GM18858 (cell line): ENCODE results near the gene KCNK2.

Experiments
- ATAC-seq: cut with Tn5 transposase; IDR thresholded peaks from one replicate; pipeline ENCODE4 v1.9.1; 2021; ENCODE audit not compliant: unreplicated experiment

KCNK2 gene

DNA sequence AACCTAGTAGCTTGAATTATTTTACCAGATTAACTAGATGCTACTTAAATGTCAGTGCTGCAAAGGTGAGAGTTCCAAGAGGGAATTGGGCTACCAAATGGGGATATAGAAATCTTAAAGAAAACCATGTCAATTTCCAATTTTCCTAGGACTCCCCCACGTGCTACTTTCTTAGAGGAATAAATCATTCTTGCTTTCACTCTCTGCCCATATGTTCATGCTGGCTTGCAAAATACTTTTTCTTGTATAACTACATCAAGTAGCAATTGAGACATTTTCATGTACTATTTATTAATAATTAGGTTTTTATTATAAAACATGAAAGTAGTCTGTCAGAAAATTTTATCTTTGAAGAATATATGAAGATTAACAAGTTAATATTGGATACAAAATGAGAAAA, 11.8 kb downstream of the KCNK2 start:
- no peak for ATAC-seq

DNA sequence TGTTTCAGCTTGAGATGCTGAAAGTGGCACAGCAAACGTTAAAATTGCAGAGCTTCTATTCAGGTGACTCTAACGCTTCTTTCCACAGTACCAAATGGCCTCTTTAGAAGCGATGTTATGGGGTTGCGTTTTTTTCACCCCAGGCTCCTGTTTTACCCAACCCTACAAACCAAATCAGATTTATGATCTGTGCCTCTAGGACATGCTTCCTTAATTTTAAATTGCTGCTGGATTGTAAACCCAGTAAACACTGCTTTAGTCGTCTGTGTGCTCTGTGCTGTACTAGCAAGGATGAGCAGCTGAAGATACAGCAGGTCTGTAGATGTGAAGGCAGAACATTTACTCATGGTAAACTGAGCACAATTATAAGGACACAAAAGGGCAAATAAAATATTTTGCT, 13.0 kb downstream of the KCNK2 start:
- ATAC-seq: no peak

DNA sequence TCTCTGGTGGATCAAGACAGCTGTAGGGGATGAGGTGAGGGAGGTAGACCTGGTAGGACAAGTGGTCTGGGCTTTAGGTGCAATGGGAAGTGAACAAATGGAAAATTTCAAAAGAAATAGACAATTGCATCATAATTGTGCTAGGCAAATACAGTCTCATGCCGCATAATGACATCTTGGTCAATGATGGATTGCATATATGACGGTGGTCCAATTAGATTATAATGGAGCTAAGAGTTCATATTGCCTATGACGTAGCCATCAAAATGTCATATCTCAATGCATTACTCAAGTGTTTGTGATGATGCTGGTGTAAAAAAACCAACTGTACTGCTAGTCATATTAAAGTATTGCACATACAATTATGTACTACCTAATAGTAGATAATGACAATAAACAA, 19.0 kb downstream of the KCNK2 start:
- ATAC-seq: no peak

DNA sequence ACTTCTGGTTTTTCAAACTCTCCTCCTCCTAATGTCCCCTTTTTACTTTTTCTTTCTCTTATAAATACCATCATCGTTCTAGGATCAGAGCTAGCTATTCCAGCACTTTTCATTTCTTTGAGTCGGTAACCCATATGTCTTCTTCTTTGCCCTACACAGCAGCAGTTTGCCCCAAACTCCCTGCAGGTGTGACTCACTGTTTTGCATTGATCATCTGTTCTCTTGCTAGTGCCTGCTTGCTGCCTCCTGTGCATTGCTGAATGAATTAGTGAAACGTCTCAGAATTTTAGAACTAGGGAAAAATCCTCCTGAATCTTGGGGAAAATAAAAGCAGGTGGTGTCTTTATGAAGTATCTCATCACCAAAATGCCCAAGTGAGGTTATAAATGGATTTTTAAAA, 21.7 kb downstream of the KCNK2 start:
- ATAC-seq: no peak

DNA sequence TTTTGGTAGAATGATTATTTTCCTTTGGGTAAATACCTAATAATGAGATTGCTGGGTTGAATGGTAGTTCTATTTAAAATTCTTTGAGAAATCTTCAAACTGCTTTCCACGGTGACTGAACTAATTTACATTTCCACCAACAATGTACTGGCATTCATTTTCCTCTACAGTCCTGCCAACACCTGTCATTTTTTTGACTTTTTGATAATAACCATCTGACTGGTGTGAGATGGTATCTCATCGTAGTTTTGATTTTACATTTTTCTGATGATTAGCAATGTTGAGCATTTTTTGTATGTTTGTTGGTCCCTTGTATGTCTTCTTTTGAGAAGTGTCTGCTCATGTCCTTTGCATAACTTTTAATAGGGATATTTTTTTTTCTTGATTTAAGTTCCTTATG, 23.5 kb downstream of the KCNK2 start:
- no peak for ATAC-seq

DNA sequence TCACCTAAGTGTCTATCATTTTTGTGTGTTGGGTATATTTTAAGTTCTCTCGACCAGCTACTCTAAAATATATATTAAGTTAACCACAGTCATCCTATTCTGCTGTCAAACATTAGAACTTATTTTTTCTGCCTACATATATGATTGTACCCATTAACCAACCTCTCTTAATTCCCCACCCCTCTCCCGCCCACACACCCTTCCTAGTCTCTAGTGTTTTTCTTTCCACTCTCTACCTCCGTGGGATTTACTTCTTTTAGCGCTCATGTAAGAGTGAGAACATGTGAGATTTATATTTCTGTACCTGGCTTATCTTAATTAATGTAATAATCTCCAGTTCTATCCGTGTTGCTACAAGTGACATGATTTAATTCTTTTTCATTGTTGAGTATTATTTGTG, 26.6 kb downstream of the KCNK2 start:
- ATAC-seq: no peak

DNA sequence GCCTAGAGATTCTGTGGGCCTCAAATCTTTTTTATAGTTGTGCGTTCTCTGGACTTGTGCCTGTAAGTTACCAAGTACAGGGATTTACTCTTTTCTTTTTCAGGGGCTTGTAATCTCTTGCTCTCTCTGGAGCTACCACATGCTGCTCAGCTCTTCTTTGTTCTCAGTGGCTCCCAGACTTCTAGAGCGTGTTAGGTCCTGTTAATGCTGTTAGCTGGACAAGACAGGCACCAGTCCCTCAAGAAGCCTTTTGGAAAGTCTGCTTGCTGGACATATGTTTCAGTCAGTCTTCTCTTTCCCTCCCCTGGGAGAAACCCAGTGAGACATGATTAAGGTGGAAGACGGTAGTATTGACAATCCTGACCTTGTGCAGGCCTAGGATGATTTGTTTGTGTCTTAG, 29.4 kb downstream of the KCNK2 start:
- no peak for ATAC-seq

DNA sequence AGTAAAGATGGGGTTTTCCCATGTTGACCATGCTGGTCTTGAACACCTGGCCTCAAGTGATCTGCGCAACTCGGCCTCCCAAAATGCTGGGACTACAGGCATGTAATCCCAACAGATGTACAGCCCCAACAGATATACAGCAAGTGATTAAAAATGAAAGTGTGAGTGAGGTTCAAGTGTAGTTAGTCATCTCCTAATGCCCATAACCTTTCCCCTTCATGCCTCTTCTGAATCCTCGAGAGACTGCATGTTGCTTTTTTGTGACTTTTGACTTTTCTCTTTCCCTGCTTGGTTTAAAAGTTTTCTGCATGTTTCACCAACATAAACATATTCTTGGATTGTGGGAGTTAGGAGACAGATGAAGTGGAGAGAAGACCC, 31.2 kb downstream of the KCNK2 start:
- peak; percentile 64 for ATAC-seq

DNA sequence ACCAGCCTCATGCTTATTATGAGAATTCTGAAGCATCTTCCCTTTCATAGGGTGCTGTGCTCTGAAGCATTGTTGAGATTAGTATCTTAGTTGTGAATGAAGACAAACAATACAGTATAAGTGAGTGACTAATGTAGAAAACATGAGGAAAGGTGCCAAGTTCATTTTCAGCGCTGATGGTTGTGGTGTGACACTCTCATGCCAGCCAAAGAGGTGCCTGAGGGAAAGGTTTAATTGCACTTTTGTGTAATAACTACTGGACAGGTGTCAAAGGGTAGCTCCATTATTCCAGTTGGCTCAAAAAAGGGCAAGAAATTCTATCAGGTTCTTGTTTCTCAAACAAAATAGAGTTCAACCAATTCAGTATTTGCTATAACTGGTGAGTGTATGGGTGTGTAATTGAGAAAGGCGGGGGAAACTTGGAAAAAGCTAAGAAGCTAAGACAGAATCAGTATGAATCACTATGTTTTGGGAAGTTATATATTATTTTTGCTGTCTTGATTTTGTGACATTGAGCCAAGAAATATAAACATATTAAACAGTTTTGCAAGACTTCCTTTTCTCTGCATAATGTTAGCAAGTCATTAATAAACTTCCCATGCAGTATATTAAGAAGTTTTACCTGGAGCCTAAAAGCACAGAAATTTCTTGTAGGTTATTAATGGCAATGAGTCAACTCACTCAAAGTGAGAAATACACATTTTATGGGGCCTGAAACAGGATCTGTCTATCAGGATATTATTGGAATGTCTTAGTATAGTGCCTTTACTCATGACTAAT, 31.8 kb downstream of the KCNK2 start:
- peak; percentile 17 for ATAC-seq

DNA sequence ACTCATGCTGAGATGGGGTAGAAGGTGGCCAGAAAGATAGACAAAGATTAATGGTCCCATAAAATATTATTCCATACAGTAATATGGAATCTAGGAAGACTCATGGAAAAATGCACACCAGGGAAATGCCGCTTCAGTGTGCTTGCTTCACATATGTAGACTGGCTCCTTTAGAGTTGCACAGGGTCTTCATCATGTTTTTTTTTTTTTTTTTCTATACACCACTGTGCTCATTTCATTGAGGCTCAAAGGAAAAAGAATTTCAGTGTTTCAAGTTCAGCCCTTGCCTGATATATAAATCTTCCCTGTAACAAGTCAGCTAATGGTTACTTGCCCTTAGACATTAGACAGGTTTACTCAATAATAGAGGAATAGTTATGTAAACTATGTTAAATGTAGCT, 33.2 kb downstream of the KCNK2 start:
- ATAC-seq: no peak

DNA sequence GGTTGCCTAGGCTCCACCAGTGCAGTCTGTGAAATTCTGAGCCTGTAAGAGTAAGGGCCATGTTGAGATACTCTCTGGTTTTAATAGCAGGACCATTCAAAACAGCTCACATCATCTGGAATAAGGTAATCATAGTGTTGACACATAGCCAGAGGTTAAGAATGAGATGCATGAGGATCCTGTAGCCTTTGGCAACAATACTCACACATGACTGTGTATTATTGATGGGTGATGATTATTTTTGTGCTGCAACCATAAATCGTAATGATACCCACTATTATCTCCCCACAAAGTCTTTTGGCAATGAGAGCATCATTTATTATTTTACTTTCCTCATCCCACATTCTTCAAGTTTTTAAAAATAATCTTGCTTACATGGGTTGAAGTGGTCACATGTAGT, 35.5 kb downstream of the KCNK2 start:
- no peak for ATAC-seq

DNA sequence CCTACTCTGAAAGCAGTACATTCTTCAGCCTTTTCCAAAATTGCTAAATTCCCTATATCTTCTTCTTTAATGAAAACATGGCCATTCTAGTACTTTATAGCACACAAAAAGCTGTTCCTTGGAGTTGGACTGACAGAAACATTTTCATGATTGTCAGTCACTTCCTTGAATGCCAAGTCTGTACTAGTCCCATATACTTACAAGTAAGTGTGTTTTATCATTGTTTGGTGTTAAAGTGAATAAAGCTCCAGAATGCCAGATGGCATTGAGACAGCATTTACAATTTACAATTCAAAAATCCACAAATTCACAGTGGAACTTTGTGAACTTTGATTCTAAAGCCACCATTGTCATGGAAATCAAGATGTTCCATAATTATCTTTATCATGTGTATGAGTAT, 36.5 kb downstream of the KCNK2 start:
- no peak for ATAC-seq

DNA sequence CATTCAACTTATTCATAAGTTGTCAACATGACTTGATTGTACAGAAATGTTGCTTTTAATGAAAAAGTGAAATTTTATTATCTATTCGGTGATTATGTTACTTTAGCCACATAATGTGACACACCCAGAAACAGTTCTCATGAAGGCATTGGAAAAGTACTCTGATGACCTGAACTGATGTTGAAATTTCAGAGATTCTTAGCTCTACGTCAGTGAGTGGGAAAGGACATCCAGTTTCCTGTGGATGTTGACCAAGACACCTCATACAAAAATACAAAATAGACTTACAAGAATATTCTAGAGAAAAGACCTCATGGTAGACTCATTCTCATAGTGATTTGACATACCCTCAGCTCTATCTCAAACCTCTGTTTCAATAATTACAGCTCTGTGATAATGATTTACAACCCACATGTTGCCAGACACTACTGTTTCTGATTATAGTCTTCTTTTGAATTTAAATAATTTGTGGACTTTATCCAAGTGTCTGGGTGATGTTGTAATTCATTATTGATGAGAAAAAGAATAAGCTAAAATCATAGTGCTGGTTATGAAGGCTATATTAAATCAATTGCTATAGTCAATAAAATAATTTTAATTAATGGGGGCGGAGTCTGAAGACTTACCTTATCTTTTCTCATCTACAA, 37.3 kb downstream of the KCNK2 start:
- no peak for ATAC-seq

DNA sequence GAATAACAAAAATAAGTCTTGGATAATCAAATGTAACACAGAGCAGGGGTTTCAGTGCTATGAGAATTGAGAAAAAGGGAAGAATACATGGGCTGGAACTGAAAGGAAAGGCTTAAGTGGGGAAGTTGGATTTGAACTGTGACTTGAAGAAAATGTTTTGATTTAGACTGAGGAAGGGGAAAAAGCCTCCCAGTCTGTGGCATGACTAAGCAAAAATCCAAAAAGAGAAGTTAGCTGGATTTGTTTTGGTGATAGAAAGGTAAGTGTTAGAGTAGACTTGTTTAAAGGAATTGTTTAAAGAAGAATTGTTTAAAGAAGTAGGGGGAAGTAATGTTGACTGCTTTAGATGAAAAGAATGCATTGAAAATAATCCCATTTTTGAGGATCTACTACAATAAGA, 46.0 kb downstream of the KCNK2 start:
- no peak for ATAC-seq

DNA sequence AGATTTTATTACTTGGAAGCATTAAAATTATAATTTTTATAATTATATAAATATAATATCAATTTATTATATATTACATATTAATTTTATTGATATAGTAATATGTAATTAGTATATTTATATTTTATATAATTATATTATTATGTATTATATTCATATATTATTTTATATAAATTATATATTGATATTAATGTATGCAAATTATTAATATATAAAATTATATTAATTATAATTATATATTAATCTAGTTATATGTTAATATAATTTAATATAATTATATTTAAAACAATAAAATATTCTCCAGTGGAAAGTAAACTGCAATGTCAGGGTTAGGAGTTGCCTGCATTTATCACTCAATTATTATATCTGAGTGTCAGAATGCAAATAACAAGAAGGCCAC, 48.8 kb downstream of the KCNK2 start:
- ATAC-seq: no peak

DNA sequence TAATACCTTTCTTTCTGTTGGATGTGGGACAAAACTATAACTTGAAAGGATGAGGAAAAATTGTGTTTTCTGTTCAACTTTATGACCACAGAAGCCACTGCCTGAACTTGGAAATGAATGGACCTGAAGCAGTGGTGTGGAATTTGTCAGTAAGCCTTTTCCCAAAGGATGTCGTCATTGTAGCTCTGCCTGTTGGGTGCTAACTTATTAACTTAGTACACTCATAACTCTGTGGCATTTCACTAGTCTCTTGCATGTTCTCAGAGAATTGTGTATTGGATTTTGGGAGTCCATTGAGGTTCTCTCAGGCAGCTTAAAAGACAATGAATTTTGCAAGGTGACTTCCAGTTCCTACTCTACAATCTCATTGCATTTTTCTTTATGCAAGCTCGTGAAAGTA, 49.6 kb downstream of the KCNK2 start:
- ATAC-seq: no peak

DNA sequence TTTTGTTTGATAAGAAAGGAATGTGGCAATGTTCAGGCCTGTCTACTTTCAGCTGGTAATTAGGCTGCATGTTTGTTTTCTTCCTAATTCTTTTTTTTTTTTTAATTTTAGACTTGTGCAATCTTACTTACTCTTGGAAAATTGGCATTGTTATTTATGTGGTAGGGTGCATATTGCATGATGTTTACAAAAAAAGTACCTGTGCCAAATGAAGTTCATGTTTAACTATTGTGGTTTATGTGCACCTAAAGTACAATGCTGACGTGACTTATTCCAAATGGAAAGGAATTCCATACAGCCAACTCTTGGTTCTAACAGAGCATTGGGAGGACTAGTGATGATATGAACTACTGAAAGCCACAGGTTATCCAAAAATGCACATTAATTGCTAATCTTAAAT, 51.0 kb downstream of the KCNK2 start:
- no peak for ATAC-seq

DNA sequence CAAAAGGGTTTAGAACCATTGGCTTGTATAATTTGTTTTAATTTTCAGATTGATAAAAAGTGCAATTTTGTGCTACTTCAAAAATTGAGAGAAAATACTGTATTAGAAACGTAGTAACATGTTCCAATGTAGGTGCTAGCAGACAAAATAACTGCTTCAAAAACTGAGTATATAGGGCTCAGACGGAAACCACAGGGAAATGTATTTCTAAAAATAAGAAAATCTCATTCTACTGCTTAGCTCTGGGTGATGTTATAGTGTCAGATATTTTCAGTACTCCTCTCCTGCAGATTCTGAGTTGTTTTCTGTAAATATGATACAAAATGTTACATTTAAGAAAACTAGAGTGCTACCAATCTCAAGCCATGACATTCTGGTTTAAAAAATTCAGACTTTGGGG, 55.4 kb downstream of the KCNK2 start:
- ATAC-seq: no peak

DNA sequence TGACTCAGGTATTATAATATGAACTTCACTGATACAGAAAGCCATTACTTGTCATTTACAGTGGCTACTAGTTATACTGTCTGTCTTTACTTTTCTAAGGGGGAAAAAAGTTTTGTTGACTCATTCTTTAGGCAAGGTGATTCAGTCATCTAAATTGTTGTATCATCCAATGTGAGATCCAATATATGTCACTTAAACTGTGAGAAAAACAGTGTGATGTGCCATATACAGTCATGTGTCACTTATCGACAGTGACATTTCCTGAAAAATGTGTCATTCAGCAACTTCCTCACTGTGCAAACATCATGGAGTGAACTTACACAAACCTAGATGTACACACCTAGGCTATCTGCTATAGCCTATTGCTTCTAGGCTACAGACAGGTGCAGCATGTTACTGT, 57.6 kb downstream of the KCNK2 start:
- ATAC-seq: no peak

DNA sequence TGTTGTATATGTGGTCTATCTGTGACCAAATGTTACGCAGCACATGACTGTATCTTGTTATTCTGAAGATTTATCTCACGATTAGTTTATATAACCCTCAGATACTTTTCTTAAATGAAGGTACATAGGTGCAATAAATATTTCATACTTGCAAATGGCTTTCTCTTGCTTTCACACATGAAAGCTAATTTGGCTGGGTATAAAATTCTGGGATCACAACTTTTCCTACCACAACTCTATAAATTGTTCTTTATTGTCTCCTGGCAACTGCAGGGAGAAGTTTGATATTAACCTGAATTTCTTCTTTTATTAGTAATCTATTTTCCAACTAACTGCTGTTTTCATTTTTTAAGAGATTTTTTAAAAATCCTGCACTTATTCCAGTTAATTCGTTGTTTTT, 58.9 kb downstream of the KCNK2 start:
- no peak for ATAC-seq

DNA sequence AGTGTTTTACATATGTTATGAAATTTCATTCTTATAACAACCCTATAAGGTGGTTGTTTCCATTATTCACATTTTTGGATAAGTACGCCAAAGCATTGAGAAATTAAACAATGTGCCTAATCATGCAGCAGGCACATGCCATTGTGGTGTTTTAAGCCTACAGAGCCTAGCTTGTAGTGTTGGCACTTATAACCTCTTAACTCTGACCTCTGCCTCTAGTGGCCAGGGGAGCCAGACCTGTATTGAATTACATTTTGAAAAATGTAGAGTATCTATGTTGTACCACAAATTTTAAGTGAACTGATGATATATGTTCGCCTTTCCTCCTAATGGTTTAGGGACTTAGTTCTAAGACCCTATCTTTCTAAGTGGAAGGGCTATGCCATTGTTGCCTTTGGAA, 61.0 kb downstream of the KCNK2 start:
- no peak for ATAC-seq

DNA sequence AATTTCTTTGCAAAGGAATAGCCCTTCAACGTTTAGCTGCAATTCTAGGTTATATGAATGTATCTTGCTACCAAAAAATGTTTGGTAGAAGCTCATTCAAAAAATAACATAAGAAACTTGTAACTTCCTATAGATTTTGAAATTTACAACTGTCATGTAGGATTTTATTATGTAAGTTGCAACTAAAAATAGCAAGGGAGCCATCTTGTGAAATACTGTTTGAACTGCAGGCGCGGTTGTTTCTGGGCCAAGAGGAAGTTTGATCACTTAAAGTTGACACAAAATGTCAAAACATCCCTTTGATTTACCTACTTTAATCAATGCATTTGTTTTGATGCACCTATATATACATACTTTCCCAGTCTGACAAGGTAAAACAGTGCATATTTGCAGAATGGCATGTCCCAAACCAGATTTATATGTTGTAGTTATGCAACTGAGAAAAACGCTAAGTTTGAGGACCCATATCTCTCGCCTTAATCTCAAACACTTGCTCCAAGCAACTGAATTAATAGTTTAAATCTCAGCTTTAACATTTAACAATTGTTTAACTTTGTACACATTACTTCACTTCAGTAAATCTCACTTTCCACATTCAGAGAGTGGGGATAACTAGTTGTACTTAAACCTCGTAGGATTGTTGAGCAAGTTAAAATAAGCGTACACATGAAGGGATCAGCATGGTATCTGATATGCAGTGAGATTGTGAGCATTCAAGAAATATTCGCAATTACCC, 63.9 kb downstream of the KCNK2 start:
- ATAC-seq: no peak
